Endothelial cell (in vitro differentiated cells): ENCODE measurements around the gene FLOT1. TPM values are rescaled to one million over a fixed set of nuclear protein-coding genes. Genes with fewer than 3 reads are reported as not detected.

Experiments used
- DNase-seq: peaks from one replicate; pipeline ENCODE4 v3.0.0; 2021; ENCODE audit warnings: low spot score
- H3K27ac Mint-ChIP-seq: one replicate; pipeline ENCODE4 v1.8.0; 2021; ENCODE audit warnings: mixed read lengths, inconsistent platforms; ENCODE audit not compliant: unreplicated experiment
- H3K27me3 Mint-ChIP-seq: one replicate; pipeline ENCODE4 v1.8.0; 2021; ENCODE audit warnings: mild to moderate bottlenecking, moderate library complexity, mixed read lengths, inconsistent platforms; ENCODE audit not compliant: unreplicated experiment
- H3K36me3 Mint-ChIP-seq: one replicate; pipeline ENCODE4 v1.8.0; 2021; ENCODE audit warnings: mild to moderate bottlenecking, low read depth, mixed read lengths, inconsistent platforms; ENCODE audit not compliant: unreplicated experiment
- H3K4me1 Mint-ChIP-seq: one replicate; pipeline ENCODE4 v1.8.0; 2021; ENCODE audit warnings: mild to moderate bottlenecking, mixed read lengths, inconsistent platforms; ENCODE audit not compliant: unreplicated experiment
- H3K4me3 Mint-ChIP-seq: one replicate; pipeline ENCODE4 v1.8.0; 2021; ENCODE audit warnings: mild to moderate bottlenecking, mixed read lengths, inconsistent platforms; ENCODE audit not compliant: unreplicated experiment
- H3K9me3 Mint-ChIP-seq: one replicate; pipeline ENCODE4 v1.8.0; 2021; ENCODE audit warnings: mixed read lengths, inconsistent platforms; ENCODE audit not compliant: unreplicated experiment
- CTCF ChIP-seq: fragments of 200-600 bp; sonication (generic); IDR thresholded peaks from one replicate; pipeline ENCODE4 v1.5.0; 2021; ENCODE audit warnings: antibody characterized with exemption; ENCODE audit not compliant: unreplicated experiment
- total RNA-seq: library from RNA; stranded (reverse); fragmentation: NEBNext Ultra II Directional; extraction: Animal tissue kit (Norgen Biotek cat#: 25700); gene quantifications from one replicate; pipeline ENCODE4 v1.2.1, GENCODE V29; 2021; ENCODE audit not compliant: unreplicated experiment

FLOT1 gene
- total RNA-seq, 1 donor from 2014 or later = 136 TPM

GRCh38 chr6:30749554-30750378 is 7.3 kb upstream of the FLOT1 start:
- TF ChIP-seq CTCF = no peak
- H3K4me3 Mint-ChIP-seq = no peak overlapping the region
- H3K9me3 Mint-ChIP-seq = no peaks in the 10 kb centered on the region
- no peaks in the 10 kb centered on the region for H3K27me3 Mint-ChIP-seq
- H3K27ac Mint-ChIP-seq = no peak overlapping the region
- peaks cover 21% of the 10 kb centered on the region for H3K4me1 Mint-ChIP-seq
- no peaks in the 10 kb centered on the region for H3K36me3 Mint-ChIP-seq
- no peak for DNase-seq

GRCh38 chr6:30748851-30749540 is 6.5 kb upstream of the FLOT1 start:
- Mint-ChIP-seq H3K9me3 (no peaks in the 10 kb centered on the region), H3K36me3 (no peaks in the 10 kb centered on the region), H3K27ac (no peak overlapping the region), H3K27me3 (no peaks in the 10 kb centered on the region), H3K4me1 (peaks cover 21% of the 10 kb centered on the region), H3K4me3 (no peak overlapping the region)
- DNase-seq = no peak
- no peak for TF ChIP-seq CTCF

GRCh38 chr6:30747902-30748769 is 5.6 kb upstream of the FLOT1 start:
- H3K9me3 Mint-ChIP-seq = no peaks in the 10 kb centered on the region
- no peaks in the 10 kb centered on the region for H3K27me3 Mint-ChIP-seq
- H3K4me1 Mint-ChIP-seq = peaks cover 24% of the 10 kb centered on the region
- H3K4me3 Mint-ChIP-seq = no peak overlapping the region
- peak overlapping the region; percentile 33 for H3K27ac Mint-ChIP-seq
- no peaks in the 10 kb centered on the region for H3K36me3 Mint-ChIP-seq
- no peak for TF ChIP-seq CTCF
- no peak for DNase-seq

GRCh38 chr6:30747300-30747687 is 4.8 kb upstream of the FLOT1 start:
- Mint-ChIP-seq H3K4me1 (peaks cover 25% of the 10 kb centered on the region), H3K27me3 (no peaks in the 10 kb centered on the region), H3K27ac (peak overlapping the region; percentile 6), H3K4me3 (peak overlapping the region; percentile 1), H3K36me3 (no peaks in the 10 kb centered on the region), H3K9me3 (no peaks in the 10 kb centered on the region)
- no peak for DNase-seq
- TF ChIP-seq CTCF = no peak
